Adrenal gland (tissue), 5 donors: Measurements from ENCODE around the gene CHD9NB.

Experiments
- CTCF ChIP-seq, 6 experiments: fragments of 450-650 bp in 4 of 6; fragments of 200-600 bp in 2 of 6; sonication (generic) in 1 of 6; IDR thresholded peaks; 1 replicate in 5 of 6; 2 replicates in 1 of 6; pipeline versions ENCODE4 v1.5.1 to v1.8.0; 2016 to 2021; ENCODE audit warnings: antibody characterized with exemption in 6 of 6, mild to moderate bottlenecking in 2 of 6, moderate library complexity in 1 of 6
- POLR2A ChIP-seq, 2 donors: fragments of 450-650 bp; IDR thresholded peaks; one replicate each; pipeline ENCODE4 v1.6.1; 2017; ENCODE audit warnings: antibody characterized with exemption in 2 of 2, mild to moderate bottlenecking in 2 of 2, moderate library complexity in 1 of 2
- donor health status: DM: no; HTN: no; CAD: no.

GRCh38 chr16:53100131-53100748, 47.5 kb upstream of the CHD9NB start:
- TF ChIP-seq CTCF (IDR thresholded peaks at IDR 0.05) (no peak), POLR2A (IDR thresholded peaks at IDR 0.05) (no peak)
